NCI-H82 (cell line): Measurements from ENCODE around the gene BACH2.

Experiments used
- DNase-seq: peaks from one replicate; lab custom pipeline; 2025; lab: John Stamatoyannopoulos, UW

Gene BACH2

DNA sequence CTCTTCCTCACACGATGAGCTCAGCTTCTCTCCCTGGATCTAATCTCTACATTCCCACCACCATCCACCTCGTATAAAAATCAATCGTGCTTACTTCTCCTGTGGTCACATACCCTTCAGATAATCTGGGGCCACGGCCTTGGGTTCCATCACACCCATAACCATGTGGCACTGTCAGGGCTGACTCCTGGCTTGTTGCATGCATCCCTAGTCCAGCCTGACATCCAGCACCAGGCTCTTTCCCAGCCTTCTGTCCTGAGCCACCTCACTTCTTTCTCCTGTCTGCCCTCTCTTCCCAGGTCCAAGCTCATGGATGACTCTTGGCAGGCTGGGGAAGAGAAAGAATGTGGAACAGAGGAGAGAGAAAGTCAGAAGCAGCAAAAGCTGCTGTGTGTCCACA lies 199.8 kb downstream of the BACH2 start:
- no peak for DNase-seq

DNA sequence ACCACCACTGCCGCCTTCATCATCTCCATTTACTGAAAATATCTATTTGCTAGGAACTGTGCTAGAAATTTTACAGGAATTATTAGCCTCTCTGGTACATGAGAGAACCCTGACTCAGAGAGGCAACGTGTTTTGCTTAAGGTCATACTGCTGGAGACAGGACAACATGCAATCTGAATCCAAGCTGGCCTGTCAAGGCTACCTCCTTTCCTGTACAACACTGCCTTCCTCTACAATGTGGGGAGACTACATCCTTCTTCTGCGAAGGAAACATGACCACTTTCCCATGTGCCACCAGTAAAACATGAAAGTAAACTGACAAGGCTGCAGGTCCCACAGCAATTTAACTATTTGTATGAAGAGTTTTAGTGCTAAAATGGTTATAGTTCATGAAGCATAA lies 200.9 kb downstream of the BACH2 start:
- no peak for DNase-seq

DNA sequence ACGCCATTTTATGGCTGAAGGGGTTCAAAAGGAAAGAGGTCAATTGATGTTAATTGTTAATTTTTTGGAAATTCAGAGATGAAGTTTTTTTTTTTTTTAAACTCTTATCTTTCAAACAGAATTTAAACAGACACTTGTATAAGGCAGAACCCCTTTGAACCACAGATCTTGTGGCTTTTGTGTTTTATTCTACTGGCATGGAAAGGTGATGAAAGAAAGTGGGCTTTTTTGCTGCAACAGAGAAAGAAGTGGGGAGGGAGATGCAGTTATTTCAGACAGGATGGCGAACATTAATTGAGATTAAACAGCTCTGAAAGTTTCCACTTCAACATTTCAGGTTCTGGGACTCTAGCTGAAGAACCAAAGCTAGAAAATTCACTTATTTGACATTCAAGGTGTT lies 201.5 kb downstream of the BACH2 start:
- DNase-seq, result no peak

- DNase-seq, result no peak
Measured at GRCh38 chr6:90093558-90094073, 203.0 kb downstream of the BACH2 start.

DNA sequence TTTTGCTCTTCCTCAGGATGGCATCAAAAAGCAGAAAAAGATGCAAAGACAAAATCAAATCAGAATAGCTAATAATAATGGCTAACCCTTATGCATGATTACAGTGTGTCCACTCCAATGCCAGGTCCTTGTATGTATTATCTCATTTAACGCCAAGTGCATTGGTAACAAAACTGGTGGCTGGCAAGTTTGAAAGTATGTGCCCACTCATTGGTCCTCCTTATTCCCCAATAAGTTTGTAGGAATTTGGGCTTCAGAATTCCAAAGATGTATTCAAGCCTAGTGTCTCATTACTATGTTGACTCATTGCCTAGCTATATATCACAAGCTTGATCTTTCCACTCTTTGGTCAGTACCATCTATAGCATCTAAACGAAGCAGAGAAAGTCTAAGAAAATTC lies 205.8 kb downstream of the BACH2 start:
- DNase-seq, result no peak

- no peak for DNase-seq
Measured at GRCh38 chr6:90088009-90088408, 208.6 kb downstream of the BACH2 start.

DNA sequence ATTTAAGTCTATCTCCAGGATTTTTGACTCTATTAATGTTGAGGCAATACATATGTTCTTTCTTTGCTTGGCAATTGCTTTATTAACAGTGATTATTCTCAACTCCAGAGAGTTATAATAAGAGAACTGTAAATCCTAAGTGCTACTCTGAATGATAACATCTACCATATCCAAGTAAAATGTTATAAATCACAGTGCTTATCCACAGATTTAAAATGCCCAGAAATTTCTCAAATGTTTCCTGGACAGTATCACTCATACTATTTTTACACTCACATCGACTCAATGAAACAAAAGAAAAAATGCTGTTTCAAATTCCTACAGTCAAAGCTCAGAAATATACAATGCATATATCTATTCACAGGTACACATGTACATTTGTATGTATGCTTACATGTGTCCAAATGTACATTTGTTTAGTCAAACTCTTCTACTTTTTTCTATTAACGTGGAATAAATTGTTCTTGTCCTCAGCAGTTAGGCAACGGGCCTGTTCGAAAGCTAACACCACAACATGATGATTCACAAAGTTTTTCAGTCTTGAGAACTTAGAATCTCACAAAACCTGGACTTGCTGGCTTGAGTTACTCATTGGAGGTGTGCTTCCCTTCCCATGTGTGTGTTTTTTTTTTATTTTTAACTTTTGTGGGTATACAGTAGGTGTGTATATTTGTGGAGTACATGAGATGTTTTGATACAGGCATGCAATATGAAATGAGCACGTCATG lies 209.4 kb downstream of the BACH2 start:
- DNase-seq, result no peak

- DNase-seq, result no peak
Measured at GRCh38 chr6:90086517-90086916, 210.1 kb downstream of the BACH2 start.

GRCh38 chr6:90083891-90084290 lies 212.8 kb downstream of the BACH2 start:
- DNase-seq, result no peak

DNA sequence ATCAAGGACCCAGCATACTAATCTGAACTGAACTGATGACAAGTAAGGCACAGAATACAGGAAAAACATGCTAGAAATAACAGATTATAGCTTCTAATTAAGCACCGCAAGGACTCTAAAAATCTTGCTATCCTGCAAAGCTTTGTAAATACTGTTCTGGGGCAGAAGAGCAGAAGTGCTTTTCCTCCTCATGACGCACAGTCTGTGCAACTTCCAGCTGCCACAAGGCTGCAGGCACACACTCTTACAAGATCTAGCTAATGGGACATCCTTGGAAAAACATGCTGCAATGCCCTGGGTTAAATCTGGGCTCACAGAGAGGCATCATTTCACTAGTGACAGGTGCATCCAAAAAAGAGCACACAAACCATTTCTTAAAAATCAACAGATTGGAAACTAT lies 213.8 kb downstream of the BACH2 start:
- no peak for DNase-seq

DNA sequence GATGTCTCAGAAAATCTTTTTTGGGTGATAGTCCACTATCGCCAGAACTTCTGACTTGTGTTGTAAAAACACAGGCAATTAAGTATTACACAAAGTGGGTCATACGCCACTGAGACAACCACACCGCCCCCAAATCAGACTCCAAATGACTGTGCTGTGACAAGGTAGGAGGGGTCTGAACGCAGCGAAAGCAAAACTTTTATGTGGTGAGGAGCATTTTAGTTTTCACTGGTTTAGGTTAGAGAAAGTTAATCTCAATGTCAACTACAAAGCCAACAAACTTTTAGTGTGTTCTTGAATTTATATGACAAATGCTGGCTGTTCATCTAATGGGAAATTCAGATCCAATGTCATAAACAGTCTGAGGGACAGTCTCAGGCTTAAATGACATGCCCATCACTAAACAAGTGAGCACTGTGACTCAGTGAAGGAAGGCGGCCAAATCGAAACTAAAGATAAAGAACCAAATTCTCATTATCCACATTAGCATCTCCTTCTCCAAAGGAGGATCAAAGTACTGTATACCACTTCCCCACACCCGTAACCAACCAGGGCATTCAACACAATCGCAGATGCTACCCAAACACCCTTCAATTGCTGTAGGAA lies 215.7 kb downstream of the BACH2 start:
- no peak for DNase-seq

GRCh38 chr6:90079560-90080490 lies 216.8 kb downstream of the BACH2 start:
- DNase-seq, result no peak

- no peak for DNase-seq
Measured at GRCh38 chr6:90078513-90079289, 217.9 kb downstream of the BACH2 start.

DNA sequence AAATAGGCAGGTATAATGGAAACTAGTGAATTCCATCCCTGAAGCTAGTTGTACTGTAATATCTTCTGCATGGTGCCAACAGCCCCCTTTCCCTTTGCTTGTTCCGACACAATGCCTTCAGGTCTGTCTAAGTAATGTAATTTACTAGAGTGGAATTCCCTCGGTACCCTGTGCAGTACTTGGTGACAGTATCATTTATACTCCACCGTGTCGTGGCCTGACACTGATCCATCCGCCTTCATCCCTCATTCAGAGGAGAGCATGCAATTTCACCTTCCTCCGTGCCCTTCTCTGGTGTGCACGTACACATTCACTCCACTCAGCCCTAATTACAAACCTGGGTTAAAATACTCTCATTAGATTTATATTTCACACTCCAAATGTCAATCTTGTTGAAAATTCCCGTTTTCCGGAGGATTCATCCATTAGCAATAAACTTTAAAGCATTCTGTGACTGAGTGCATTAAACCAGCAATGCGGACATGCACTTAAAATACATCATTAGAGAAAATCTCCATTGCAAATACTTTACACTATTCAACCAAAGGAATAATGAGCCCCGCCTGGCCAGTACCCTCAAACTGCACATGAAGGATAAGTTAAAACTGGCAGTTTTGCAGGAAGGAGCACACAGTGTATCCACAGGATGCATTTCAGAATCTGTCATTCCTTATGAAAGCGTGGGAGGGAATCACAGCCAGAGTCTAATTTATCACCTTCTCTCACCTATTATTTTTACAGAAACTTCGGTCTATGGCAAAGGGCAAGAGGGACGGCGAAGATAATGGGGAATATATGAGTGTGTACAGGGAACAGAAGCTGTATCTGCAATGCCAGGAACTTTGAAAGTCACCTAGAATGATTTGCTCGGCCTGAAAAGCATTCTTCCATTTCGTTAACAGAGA lies 219.9 kb downstream of the BACH2 start:
- DNase-seq, result no peak

DNA sequence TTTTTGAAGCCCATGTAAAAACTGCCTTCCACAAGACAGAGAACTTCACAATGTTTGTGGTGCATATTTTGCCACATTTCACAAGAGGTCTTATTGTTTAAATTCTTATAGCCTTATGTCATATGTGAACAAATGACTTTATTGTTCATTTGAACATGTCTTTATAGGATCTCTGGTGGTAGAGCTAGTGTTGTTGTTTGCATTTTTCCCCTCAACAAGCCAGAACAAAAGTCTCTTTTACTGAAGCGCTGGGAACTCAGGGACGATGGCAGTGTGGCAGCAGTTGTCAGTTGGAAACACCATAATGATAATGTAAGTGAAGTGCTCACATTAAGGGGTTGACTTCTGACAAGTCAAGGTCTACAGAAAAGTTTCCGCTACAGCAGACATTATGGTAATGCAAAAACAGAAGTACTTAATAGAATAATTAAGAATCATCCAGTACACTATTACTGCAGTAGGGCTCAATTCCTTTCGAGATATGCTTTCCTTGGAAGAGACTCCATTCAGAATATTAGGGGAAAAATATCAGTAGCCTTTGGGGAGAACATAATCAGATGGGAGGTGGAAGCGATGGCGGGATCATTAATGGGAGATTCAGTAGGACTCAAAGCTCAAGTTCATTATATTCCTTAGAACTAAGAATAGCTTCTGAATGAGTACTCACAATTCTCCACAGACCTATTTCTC lies 222.3 kb downstream of the BACH2 start:
- no peak for DNase-seq

DNA sequence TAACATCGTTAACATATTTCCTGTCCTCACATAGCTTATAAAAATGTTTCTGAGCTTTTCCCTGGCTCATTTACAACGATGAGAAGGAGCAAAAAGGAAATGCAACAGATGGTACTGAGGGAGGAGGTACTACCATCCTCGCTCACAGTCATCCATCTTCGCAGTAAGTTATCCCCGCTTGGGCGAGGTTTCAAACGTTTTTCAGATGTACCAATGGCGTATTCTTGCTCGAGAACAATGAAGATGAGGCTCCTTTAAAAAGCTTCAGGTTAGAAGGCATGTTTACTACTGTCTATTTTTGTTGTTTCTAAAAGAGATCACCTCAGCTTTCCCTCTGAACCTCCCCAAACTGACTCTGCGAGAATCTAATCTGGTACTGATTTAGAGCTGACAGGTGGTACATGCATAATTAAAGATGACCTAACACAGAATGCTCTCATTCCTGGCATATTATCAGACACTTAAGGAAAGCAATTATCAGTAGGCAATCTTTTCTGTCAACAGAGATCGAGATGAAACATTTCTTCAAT lies 223.6 kb downstream of the BACH2 start:
- DNase-seq, result peak; percentile 70

- no peak for DNase-seq
Measured at GRCh38 chr6:90072501-90072900, 224.1 kb downstream of the BACH2 start.

GRCh38 chr6:90068703-90069523 lies 227.7 kb downstream of the BACH2 start:
- DNase-seq, result no peak

DNA sequence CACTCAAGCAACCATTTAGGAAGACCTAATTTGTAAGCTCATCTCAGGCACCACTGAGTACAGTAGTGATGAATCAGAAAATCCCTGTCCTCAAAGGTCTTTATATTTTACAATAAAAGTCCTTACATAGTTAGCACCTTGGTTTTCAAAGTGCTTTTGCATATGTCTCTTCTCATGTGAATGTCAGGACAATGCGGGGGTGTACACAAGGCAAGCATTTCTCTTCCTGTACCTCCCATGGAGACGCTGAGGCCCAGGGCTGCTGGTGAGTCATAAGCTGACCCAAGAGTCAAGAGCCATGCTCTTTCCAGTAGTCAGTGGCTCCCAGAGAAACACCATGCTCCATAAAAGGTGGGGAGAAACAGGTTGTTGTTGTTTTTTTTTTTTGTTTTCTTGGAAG lies 228.4 kb downstream of the BACH2 start:
- DNase-seq, result no peak
